RWPE2 (cell line): Measurements from ENCODE around the gene RHOU.

ENCODE experiments used
- ATAC-seq: fragments of 200-7000 bp; cut with Tn5 transposase; 3 replicates; pipeline ENCODE4 v1.9.1; 2021; ENCODE audit warnings: low read depth
- DNase-seq: peaks from one replicate; pipeline ENCODE4 v3.0.0-alpha.2; 2020; ENCODE audit warnings: low spot score
- H3K27ac ChIP-seq: fragments of 450-650 bp; 2 replicates; pipeline ENCODE4 v1.5.1; 2017; ENCODE audit warnings: mild to moderate bottlenecking; ENCODE audit not compliant: poor library complexity, severe bottlenecking
- H3K27me3 ChIP-seq: fragments of 250-450 bp; sonication (Bioruptor Pico); 2 replicates; pipeline ENCODE4 v1.5.1; 2021; ENCODE audit warnings: mild to moderate bottlenecking, moderate library complexity; ENCODE audit not compliant: insufficient read depth, poor library complexity, severe bottlenecking
- H3K36me3 ChIP-seq: fragments of 250-450 bp; sonication (Bioruptor Pico); 2 replicates; pipeline ENCODE4 v1.5.1; 2020; ENCODE audit warnings: low read depth, mild to moderate bottlenecking, moderate library complexity
- H3K4me1 ChIP-seq: fragments of 250-450 bp; sonication (Bioruptor Pico); 2 replicates; pipeline ENCODE4 v1.5.1; 2021; ENCODE audit warnings: mild to moderate bottlenecking, moderate library complexity; ENCODE audit not compliant: insufficient read depth, poor library complexity, severe bottlenecking
- H3K4me3 ChIP-seq: fragments of 250-450 bp; sonication (Bioruptor Pico); 2 replicates; pipeline ENCODE4 v1.5.1; 2021; ENCODE audit warnings: mild to moderate bottlenecking, moderate library complexity; ENCODE audit not compliant: severe bottlenecking
- H3K9me3 ChIP-seq: fragments of 250-450 bp; sonication (Bioruptor Pico); 2 replicates; pipeline ENCODE4 v1.5.1; 2021; ENCODE audit warnings: mild to moderate bottlenecking, moderate library complexity; ENCODE audit not compliant: severe bottlenecking
- CTCF ChIP-seq: fragments of 450-650 bp; IDR thresholded peaks from one replicate; pipeline ENCODE4 v1.5.1; 2017; ENCODE audit warnings: mild to moderate bottlenecking, moderate library complexity; ENCODE audit not compliant: poor library complexity, severe bottlenecking

Gene RHOU

GRCh38 chr1:228781809-228782661, 46.8 kb downstream of the RHOU start:
- no peak for TF ChIP-seq CTCF
- no peaks in the 10 kb centered on the region for H3K4me1 ChIP-seq
- DNase-seq (no peak), ATAC-seq (no peak)
- H3K27ac ChIP-seq = no peak overlapping the region
- no peaks in the 10 kb centered on the region for H3K36me3 ChIP-seq
- H3K4me3 ChIP-seq = no peak overlapping the region
- no peaks in the 10 kb centered on the region for H3K27me3 ChIP-seq
- no peaks in the 10 kb centered on the region for H3K9me3 ChIP-seq

- ATAC-seq (no peak), DNase-seq (no peak)
- no peak for TF ChIP-seq CTCF
- Histone ChIP-seq H3K4me3 (no peak overlapping the region), H3K36me3 (no peaks in the 10 kb centered on the region), H3K4me1 (no peaks in the 10 kb centered on the region), H3K27me3 (no peaks in the 10 kb centered on the region), H3K9me3 (no peaks in the 10 kb centered on the region), H3K27ac (no peak overlapping the region)
Measured at GRCh38 chr1:228782662-228783417, 47.6 kb downstream of the RHOU start.

GRCh38 chr1:228783418-228784040, 48.2 kb downstream of the RHOU start:
- ATAC-seq = no peak
- H3K4me3 ChIP-seq = no peak overlapping the region
- no peaks in the 10 kb centered on the region for H3K36me3 ChIP-seq
- H3K4me1 ChIP-seq = no peaks in the 10 kb centered on the region
- no peak overlapping the region for H3K27ac ChIP-seq
- no peak for DNase-seq
- no peak for TF ChIP-seq CTCF
- no peaks in the 10 kb centered on the region for H3K9me3 ChIP-seq
- H3K27me3 ChIP-seq = no peaks in the 10 kb centered on the region

GRCh38 chr1:228784181-228784580, 48.9 kb downstream of the RHOU start:
- H3K27me3 ChIP-seq = no peaks in the 10 kb centered on the region
- H3K4me3 ChIP-seq = no peak overlapping the region

More at GRCh38 chr1:228784181-228784580, 48.9 kb downstream of the RHOU start:
- ATAC-seq (no peak), DNase-seq (no peak)
- Histone ChIP-seq H3K36me3 (no peaks in the 10 kb centered on the region), H3K9me3 (no peaks in the 10 kb centered on the region), H3K4me1 (no peaks in the 10 kb centered on the region), H3K27ac (no peak overlapping the region)
- TF ChIP-seq CTCF = no peak
